OCI-LY1 (cell line): ENCODE results near the gene TMEM171.

Experiments used
- CTCF ChIP-seq: fragments of 200-600 bp; sonication (generic), shearing (Covaris generic); IDR thresholded peaks from 2 replicates; pipeline ENCODE4 v1.5.1; 2017; ENCODE audit warnings: mild to moderate bottlenecking, antibody characterized with exemption, low read length, moderate library complexity, mixed read lengths
- EZH2 ChIP-seq: fragments of 200-600 bp; sonication (generic), shearing (Covaris generic); IDR thresholded peaks from 2 replicates; pipeline ENCODE4 v1.8.0; 2017; ENCODE audit warnings: borderline replicate concordance, mixed run types, mild to moderate bottlenecking, antibody characterized with exemption, low read length, moderate library complexity, mixed read lengths

GRCh38 chr5:73142035-73142434, 21.7 kb downstream of the TMEM171 start:
- no peak for TF ChIP-seq CTCF
- no peak for TF ChIP-seq EZH2
